NCI-H69 (cell line): ENCODE data around the gene PALLD.
A peak's percentile ranks its signal among the peaks of the same experiment; 100 is the strongest.
"Not testable (repeated sequence)": the region's sequence is repeated elsewhere in the genome, so short reads cannot be mapped to it uniquely, and the experiment has no call there.

Source experiments
- DNase-seq: peaks from one replicate; lab custom pipeline; 2025; lab: John Stamatoyannopoulos, UW

PALLD gene

DNA sequence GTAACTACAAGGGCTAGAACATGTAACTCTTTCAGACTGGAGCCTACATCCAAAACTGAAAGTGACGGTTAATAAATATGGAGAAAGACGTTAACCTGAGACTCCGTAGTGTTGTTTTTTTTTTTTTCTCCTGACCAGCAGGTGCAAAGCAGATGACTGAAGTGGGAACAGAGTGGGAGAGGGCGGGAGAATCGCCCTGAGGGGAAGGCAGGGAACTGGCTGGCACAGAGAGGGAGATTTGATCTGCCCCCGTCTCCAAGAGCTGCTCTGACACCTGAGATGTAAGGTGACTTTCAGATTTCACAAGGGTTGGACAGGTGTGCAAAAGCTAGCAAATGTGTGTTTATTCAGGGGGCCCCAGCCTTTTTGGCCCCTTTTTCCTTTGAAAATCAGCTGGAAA is 180.2 kb downstream of the PALLD start:
- peak; percentile 85 for DNase-seq

DNA sequence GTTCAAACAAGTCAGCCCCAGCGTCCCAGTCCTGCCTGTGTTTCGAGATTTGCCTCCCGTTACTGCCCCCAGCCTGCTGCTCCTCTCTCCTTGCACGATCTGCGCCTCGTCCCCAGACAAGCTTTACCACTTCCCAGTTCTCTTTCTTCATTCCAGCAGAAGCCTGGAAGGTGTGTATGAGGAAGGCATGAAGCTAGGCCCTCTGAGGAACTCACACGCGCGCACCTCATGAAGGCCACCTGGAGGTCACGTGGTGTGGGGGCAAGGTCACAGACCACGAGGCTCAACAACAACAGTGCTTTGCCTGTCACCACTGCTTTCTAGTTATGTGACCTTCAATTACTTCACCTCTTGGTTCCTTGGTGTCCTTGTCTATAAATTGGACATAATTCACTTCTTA is 181.0 kb downstream of the PALLD start:
- DNase-seq = no peak

DNA sequence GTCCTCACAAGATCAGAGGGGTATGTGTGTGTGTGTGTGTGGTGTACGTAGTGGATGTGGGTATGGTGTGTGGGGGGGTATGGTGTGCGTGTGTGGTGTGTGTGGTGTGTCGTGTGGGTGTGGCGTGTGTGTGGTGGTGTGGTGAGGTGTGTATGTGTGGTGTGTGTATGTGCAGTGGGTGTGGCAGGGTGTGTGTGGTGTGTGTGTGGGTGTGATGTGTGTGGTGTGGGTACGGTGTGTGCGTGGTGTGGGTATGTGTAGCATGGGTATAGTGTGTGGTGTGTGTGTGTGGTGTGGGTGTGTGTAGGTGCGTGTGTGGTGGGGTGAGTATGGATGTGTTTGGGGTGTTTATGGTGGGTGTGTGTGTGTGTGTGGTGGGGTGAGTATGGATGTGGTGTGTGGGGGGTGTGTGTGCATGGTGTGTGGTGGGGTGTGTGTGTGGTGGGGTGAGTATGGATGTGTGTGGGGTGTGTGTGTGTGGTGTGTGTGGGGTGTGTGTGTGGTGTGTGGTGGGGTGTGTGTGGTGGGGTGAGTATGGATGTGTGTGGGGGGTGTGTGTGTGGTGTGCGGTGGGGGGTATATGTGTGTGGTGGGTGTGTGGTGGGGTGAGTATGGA is 182.0 kb downstream of the PALLD start:
- DNase-seq = no peak

DNA sequence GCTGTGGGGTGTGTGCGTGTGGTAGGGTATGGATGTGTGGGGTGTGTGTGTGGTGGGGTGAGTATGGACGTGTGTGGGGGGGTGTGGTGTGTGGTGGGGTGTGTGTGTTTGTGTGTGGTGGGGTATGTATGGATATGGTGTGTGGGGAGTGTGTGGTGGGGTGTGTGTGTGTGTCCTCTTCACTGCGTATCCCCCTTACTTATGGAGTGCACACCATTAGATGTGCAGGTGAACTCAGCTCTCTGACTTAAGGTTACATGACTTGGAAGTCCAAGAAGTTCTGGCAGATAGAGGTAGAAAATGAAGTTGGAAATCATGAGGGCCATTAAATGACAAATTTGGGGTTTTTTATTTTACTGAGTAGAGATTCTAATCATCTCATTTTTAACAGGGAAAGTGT is 182.5 kb downstream of the PALLD start:
- DNase-seq = no peak

DNA sequence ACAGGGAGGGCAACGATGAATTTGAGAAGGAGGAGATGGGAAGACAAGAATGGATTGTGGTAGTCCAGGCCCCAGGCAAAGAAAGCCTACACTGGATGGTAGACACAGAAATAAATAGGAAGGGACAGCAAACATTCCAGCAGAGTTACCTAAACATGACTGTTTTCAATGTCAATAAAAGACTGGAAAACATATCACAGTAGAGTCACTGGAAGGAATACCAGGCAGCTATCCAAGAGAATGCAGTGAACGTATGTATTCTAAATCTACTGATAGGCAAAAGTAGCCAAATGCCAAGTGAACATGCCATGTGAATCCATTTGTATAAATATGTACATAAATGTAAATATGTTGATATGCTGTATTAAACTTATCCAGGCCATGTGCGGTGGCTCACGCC is 183.0 kb downstream of the PALLD start:
- no peak for DNase-seq

DNA sequence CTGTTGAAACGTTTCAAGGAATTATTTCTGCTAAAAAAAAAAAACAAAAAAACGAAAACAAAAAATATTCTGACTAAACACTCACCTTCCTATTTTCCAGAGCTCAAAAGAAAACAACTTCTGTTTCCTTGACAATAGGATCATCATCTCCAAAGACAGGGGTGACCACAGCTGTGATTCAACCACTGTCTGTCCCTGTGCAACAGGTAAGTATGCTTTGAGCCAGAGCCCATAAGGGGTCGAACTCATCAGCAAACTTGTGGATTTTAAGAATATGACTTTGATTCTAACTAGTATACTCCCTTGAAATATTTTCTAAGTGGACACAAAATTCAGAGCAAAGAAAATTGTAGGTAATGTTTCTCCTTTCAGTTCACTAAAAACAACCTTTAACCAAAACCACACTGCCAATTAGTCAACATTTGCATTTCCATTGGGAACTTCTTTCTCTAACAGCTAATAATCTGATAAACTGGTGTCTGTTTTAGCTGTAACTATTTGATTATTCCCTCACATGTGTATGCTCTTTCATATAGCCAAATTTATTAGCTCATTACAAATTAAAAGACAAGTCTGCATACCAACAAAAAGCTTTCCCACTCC is 186.1 kb downstream of the PALLD start:
- no peak for DNase-seq

DNA sequence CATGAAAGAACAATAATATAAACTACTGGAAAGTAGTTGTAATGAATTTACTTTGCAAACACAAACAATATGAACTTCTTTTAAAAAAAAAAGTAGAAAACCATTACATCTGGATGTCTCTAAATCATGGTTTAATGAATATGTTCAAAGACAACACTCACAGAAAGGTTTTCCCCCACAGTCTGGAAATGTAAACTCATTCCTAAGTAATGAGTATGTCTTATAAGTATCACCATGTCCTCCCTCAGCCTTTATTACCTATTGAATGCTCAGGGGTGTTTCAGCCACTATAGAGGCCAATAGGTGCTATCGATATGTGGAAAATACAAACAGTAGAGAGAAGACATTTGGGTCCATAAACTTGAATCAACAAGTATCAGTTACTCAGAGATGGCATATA is 186.7 kb downstream of the PALLD start:
- DNase-seq = no peak

DNA sequence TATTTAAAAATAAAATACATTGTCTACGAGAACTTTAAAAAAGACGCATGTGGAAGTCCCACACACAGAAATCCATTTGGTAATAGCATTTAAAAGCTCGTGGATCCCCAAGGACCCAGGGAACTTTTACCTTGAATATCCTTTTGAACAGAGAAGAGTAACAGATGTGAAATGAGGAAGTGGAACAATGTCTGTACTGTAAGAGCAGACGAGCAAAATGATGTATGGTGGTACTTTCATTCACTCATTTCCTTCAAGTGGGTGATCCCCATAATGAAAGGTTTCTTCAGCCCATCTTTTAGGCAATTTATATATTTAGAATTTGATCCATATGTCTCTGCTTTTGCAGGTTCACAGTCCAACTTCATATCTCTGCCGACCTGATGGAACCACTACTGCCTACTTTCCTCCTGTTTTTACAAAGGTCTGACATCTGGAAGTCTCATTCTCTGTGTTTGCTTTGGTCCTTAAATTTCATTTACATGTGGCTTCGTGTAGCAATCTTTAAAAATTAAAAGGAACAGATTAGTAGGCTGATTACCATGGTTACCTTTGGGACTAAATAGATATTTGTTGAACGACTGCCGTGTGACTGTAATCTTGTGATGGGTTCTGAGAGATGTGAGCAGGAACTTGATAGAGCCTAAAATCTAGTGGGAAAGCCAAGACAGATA is 188.4 kb downstream of the PALLD start:
- peak; percentile 54 for DNase-seq

DNA sequence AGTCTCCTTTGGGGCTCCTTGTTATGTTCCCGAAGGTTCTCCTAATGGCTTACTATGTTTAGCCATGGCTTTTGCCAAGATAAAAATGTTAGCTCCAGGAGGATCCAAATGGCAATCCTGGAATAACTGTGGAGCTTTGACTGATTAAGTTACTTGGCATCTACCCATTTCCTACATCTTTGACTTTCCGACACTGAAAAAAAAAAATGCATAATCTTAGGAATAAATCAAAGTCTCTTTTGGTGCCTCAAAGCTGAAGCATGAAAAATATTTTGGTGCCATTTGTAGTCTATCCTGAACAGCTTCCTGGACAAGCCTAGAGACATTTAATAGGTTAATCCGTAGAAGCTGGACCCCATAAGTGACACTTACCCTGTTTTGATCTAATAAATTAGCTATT is 191.7 kb downstream of the PALLD start:
- no peak for DNase-seq

DNA sequence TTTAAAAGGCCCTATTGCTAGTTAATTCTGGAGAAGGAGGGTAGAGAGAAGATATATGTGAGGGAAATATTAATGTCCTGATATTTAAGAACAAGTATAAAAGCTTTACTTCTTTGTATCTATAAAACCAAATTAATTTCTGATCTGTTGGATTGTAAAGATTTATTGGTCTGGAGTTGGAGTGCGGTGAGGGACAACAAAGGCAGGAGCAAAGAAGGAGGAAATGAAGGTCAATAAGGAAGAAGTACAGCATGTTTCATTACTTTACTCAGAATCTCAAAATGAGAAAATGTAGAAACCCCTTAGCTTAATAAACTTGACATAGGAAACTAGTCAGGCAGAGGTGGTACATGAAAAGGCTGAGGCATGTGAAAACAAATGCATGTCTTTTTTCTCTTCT is 192.9 kb downstream of the PALLD start:
- no peak for DNase-seq

DNA sequence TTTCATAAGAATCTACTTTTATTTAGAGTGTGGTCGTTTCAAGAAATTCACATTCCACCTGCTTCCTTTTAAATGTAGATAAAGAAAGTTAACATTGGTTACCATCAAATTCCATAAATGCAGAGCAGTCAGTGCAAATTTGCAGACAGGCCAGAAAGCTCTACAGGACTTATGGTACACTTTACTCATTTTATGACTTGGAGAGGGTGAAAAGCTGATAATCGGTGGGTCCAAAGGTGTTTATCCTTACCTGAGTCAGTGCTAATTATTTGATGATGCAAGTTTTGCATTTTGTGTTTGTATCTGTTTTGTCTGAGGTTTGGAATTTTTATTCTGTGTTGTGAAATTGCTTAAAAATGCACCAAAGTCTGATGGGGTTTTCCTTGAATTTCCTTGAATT is 193.3 kb downstream of the PALLD start:
- DNase-seq = no peak

DNA sequence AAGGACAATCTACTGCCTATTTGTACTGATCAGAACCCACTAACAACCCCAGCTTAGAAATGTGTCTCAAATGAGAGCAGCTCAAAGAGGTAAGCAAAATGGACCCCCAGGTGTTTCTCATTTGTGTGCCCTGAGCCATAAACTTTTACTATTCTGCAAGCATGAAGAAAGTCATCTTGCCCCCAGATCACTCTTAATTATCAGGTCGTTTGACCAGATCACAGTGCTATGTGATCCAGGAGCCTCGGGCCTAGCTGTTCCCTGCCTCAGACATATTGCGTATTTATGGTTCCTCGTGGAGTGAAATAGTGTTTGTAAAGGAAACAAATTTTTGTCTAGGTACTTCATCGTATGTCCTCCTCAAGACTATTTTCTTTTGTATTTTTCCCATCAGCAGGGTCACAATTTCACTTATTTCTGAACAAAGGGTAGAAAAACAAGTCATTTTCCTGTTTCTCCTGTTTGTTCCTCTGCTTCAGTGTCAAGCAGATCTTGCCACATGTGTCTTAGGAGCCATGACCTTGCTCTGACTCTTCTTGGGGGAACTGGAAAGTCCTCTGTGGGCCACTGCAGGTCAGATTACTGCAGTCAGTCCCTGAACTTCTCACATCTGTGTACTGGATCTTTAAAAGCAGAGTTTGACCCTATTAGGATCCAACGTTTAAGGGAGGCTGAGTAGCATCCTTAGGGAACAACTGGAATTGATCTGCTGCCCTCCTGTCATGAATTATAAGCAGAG is 194.9 kb downstream of the PALLD start:
- DNase-seq = no peak

DNA sequence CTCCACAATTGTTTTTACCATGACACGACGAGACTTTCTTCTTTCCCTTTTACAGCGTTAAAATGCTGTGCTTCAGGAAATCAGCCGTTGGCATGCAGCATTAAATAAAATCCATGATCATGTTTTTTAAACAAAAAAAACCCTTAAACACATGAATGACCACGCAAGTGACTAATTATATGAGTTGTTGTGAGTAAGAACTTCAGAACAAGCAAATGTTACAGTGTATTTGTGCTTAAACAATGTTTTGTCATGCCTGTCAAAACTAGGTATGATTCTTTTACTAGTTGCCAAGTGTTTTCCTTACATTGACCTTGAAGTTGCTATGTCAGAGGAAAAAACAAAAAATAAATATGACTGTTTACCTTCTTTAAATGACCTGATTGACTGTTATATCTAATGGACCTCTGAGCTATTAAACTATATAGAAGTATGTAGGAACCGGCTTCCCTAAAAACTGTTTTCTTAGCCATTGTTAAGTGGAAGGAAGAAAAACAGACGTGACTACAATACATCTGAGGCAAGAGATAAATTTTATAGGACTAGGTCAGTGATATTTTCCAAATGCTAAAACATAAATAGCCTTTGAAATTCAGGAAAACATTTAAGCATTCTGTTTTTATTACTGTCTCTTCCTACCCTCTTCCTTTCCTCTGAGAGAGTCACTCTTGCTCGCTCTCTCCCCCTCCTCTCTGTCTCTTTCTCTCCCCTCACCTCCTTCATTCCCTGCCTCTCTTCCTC is 197.1 kb downstream of the PALLD start:
- no peak for DNase-seq

DNA sequence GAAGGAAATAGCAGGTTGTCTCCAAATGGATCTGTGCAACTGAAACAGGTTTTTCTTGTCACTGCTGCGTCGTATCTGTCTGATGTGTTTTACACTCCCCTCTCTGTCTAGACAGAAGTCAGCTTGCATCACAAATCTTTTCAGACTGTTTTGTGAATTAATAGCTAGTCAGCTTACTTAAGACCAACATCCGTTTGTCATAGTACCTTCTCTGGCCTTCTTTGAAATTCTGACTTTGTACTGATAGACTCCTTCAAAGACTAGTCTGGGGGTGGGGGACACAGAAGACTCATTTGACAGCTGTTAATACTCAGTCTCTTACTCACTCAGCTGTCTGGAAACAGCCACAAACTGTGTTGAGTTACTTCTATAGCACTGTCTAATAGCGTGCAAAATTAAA is 197.8 kb downstream of the PALLD start:
- DNase-seq = no peak

DNA sequence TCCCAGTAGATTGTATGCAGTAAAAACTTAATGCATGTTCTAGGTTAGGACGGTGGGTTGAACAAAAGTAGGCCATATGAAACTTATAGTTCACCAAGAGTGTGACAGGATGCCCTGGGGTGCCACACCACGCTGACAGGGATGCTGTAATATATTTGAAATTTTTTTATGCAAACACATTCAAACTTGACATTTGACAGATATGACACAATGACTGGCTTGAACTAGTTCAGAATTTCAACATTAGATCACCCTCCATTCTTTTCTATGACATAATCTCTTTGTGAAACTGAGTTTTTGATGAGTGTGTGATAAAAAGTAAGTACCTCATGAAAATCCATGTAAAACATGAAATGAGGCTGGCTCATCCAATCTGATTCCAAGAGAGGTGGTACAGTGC is 198.4 kb downstream of the PALLD start:
- DNase-seq = no peak

DNA sequence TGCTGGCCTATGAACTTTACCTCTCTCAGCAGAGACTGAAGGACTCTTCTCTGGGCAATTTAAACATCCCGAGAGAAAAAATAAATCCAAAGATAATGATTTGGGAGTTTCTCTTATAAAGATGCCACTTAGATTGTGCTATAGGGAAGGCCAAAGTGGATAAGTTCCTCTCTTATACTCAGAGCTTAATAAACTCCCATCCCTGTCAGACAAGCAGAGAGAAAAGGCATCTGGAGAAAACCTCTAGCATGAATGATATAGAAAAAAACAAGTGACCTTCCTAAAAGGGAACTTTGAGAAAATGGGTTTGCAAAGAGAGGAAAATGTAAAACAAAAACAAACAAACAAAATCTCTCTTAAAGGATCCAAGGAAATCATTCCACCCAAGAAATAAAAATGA is 199.4 kb downstream of the PALLD start:
- DNase-seq = no peak

DNA sequence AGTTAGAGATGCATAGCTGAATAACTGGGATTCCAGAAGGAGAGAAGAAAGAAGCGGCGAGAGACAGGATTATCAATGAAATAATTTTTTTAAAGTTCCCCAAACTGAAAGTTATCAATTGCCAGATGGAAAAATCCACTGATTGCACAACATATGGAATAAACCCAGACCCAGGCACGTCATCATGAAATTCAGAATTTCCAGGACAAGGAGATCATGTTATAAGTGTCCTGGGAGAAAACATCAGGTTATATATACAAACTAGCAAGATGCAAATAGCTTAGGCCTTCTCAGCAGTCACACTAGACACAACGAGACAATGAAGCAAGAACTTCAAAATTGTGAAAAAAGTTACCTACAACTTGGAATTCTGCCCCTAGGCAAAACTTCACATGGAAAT is 200.0 kb downstream of the PALLD start:
- no peak for DNase-seq

DNA sequence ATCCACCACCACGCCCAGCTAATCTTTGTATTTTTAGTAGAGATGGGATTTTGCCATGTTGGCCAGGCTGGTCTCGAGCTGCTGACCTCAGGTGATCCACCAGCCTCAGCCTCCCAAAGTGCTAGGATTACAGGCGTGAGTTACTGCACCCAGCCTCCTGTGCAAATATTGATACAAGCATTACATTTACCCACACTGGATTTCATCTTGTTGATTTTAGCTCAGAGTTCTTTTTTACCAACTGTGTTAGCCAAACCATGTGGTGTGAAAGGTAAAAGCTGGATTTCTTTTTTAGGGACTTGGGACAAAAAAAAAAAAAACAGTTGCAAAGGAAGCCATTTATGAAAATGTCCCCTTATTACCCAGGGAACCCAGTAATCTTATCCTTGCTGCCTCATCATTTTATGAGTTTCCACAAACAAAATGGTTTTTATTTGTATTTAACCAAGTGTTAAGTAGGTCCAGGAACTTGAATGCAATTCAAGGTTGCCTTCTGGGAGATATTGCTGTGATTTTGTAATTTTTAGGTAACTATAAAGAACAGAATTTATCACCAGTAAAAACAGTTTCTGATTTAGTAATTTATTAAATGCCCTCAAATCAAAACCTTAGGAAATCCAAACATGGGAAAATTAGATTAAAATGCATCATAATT is 202.5 kb downstream of the PALLD start:
- peak; percentile 82 for DNase-seq

DNA sequence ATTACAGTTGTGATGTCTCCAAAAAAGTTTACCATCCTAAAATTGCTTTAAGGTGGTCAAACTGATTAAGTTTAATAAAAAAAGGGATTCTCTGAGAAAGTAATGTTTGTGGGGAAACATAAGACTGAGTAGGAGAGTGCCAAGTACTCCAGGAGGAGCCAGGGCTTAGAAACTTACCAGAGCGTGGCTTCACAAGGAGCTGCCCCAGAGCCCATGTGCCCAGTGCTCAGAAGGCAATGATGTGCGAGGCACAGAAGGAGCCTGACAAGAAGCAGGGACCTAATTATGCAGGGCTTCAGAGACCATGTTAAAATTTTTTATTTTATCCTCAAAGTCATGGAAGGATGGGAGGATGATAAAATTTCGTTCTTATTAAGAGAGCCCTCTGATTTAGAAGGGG is 204.2 kb downstream of the PALLD start:
- no peak for DNase-seq

DNA sequence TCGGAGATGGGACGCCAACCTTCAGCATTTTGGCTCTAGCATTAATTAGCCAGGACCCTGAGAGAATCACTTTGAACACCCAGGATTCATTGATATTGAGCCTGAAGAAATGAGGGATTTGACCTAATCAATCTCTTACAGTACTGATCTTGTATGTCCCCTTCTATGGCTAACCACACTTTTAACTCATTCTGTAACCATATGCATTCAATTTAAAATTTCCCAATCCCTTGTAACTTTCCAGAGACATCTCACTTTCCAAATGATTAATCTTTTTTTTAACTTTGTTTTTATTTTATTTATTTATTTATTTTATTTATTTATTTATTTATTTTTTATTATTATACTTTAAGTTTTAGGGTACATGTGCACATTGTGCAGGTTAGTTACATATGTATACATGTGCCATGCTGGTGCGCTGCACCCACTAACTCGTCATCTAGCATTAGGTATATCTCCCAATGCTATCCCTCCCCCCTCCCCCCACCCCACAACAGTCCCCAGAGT is 205.8 kb downstream of the PALLD start:
- not testable (repeated sequence) for DNase-seq

DNA sequence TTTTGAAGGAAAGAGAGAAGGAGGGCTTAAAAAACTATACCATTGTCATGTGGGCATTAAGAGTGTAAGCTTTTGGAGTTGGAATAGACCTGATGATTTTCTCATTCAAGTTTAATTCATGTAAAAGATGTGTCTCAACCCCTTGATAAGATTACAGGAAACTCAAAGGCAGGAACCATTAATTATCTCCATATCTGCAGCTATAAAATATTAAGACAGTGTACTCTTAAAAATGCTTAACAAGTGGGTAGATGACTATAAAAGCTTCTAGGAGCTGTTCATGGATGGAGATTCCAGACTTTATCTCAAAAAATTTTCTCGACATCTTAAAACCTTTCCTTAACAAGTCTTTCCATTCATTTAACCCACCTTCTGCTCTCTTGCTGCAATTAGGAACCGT is 208.3 kb downstream of the PALLD start:
- DNase-seq = no peak

DNA sequence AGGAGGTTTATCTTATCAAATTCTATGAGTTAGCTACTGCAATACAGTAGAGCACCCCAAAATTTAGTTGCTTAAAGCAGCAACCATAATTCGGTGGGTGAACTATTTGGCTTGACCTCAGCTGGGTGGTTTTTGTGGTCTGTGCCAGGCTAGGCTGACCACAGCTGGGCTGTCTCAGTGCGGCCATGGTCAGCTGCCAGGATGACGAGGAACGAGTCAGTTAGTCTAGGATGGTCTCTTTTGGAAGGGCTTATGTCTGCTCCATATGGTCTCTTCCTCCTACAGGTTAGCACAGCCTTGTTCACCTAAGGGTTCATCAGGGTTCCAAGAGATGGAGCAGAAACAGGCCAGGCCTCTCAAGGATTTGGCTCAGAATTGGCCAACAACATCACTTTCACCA is 210.4 kb downstream of the PALLD start:
- no peak for DNase-seq
